GM12873 (cell line): ENCODE results near the gene RING1.

Source experiments
- TF ChIP-seq, protein P1 (sequence below): IDR thresholded peaks from 2 replicates; pipeline ENCODE4 v1.5.1; 2012; ENCODE audit warnings: low read depth, mild to moderate bottlenecking, moderate library complexity, low read length, control low read depth; ENCODE audit not compliant: insufficient read depth; ENCODE audit errors: missing control alignments

The RING1 gene

GRCh38 chr6:33248932-33249731 lies 40.8 kb downstream of the RING1 start:
- TF ChIP-seq, protein P1, sequence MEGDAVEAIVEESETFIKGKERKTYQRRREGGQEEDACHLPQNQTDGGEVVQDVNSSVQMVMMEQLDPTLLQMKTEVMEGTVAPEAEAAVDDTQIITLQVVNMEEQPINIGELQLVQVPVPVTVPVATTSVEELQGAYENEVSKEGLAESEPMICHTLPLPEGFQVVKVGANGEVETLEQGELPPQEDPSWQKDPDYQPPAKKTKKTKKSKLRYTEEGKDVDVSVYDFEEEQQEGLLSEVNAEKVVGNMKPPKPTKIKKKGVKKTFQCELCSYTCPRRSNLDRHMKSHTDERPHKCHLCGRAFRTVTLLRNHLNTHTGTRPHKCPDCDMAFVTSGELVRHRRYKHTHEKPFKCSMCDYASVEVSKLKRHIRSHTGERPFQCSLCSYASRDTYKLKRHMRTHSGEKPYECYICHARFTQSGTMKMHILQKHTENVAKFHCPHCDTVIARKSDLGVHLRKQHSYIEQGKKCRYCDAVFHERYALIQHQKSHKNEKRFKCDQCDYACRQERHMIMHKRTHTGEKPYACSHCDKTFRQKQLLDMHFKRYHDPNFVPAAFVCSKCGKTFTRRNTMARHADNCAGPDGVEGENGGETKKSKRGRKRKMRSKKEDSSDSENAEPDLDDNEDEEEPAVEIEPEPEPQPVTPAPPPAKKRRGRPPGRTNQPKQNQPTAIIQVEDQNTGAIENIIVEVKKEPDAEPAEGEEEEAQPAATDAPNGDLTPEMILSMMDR = peak; percentile 9

DNA sequence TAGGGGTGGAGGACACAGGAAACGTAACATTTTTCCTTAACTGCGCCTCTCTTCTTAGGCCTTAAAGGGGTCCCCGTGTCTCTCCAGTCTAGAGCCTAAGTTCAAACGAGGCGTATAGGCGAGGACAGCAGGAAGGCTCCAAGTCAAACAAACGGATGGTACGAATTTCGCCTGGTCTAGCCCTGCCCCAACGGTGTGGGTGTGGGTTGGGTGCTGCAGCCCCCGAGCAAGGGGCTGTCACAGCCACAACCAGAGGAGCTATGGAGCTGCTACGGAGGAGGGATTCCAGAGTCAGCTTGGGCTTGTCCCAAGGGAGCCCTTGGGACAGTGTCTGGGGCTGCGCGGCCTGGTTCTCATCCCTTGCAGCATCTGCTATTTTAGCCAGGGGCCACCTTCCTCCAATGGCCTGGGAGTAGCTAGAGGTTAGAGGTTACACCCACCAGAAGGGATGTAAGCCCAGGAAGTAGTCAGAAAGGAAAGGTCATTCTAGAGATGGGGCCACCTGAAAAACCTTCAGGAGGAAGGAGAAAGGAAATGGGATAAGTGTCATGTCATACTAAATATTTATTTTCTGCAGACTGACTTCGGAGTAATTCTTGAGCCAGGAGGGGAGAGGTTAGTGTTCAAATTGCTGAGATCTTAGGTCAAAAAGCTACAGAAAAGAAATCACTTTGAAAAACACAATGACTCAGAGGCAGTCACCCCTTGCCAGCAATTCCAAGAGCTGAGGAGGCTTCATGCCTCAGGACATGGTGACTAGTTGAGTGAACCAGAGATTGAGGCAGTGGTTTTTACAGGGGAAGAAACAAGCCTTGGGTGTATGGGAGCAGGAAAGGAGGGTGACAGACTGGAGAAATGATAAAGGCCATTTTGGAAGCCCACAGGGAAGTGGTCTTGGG lies 41.7 kb downstream of the RING1 start:
- TF ChIP-seq, protein P1 = no peak

DNA sequence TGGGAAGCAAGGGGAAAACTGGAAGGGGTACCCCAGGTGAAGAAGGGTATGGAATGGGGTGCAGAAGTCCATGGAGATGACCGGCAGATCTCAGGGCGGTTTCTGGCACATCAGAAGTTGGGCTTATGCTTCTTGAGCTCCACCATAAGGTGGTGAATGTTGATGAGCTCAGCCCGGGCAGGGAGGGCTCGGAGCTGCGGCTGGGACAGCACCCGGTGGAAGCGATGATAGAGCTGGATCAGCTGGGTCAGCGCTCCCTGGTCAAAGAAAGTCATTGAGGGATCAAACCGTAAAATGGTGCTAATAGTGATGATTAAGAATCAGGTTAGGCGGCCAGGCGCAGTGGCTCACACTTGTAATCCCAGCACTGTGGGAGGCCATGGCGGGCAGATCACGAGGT lies 42.4 kb downstream of the RING1 start:
- TF ChIP-seq, protein P1 = no peak

DNA sequence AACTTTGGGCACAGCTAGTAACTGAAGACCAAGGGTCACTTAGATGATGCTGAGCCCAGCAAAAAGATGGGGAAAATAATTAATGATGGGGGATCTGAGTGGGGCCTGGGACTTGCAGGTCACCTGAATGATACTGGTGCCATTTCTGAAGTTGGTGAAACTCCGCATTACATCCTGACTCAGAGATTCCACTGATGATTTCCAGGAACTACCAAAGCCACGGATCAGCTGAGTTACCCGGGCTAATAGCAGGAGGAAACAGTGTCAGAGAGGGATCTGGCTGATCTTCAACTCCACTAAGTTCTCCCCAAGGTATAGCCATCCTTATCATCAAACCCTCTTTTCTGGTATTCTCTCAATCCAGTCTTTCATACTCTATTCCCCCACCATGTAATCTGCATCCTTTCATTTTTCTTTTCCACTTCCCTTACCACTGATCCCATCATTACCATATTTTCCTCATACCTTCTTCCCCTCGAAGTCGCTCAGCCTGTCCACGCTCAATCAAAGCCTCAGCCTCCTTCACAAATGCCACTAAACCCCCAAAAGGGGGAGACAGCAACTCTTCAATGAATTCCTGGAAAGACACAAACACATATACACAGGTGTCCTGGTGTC lies 43.2 kb downstream of the RING1 start:
- TF ChIP-seq, protein P1 = no peak

DNA sequence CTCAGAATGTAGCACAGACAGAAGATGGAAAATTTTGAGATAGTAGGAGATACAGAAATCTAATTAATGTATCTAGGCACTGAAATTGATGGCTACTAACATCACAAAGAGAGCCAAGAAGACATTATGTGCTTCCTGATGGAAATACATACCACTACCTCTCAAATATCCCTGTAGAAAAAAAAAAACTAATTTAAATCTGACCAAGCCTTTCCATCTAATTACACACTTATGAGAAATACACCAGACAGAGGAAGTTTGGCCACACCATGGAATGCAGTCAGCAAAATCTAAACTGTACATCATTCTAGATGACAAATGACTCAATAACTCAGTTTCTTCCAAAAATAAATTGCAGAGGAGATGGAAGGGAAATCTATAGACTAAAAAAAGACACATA lies 44.5 kb downstream of the RING1 start:
- TF ChIP-seq, protein P1 = no peak

DNA sequence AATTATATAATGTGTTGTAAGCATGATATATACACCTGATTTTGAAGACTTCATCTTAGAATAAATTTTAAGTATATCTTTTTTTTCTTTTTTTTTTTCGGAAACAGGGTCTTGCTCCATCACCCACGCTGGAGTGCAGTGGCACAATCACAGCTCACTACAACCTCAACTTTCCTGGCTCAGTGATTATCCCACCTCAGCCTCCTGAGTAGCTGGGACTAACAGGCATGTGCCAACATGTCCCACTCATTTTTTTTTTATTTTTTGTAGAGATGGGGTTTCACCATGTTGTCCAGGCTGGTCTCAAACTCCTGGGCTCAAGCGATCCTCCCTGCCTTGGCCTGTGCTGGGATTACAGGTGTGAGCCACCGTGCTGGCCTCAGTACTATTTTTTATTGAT lies 46.3 kb downstream of the RING1 start:
- TF ChIP-seq, protein P1 = no peak

- TF ChIP-seq, protein P1 = no peak
Observed at GRCh38 chr6:33259032-33259431, 50.7 kb downstream of the RING1 start.
